ENCODE results near the gene NCK1.
"Not testable (repeated sequence)": the region's sequence is repeated elsewhere in the genome, so short reads cannot be mapped to it uniquely, and the experiment has no call there.

Gene NCK1

GRCh38 chr3:136889947-136890346 lies 27.9 kb downstream of the NCK1 start:
- H3K4me3 ChIP-seq (ENCODE audit: low read depth, low read length), result no peak overlapping the region
- in situ Hi-C loops (cut with HindIII; ENCODE audit: low sequenced_read_pairs), result no loop called here
- no peak for TF ChIP-seq CTCF (IDR thresholded peaks at IDR 0.05; ENCODE audit: low read depth, low read length)
- no peak for DNase-seq (ENCODE audit: low read depth, low spot score)

GRCh38 chr3:136891934-136892855 lies 30.2 kb downstream of the NCK1 start:
- TF ChIP-seq CTCF (IDR thresholded peaks at IDR 0.05; ENCODE audit: low read depth, low read length), result no peak
- no peak overlapping the region for H3K4me3 ChIP-seq (ENCODE audit: low read depth, low read length)
- in situ Hi-C loops (cut with HindIII; ENCODE audit: low sequenced_read_pairs), result no loop called here
- no peak for DNase-seq (ENCODE audit: low read depth, low spot score)

GRCh38 chr3:136893848-136894443 lies 31.9 kb downstream of the NCK1 start:
- peak; percentile 16 for DNase-seq (ENCODE audit: low read depth, low spot score)
- TF ChIP-seq CTCF (IDR thresholded peaks at IDR 0.05; ENCODE audit: low read depth, low read length), result no peak
- H3K4me3 ChIP-seq (ENCODE audit: low read depth, low read length), result no peak overlapping the region
- in situ Hi-C loops (cut with HindIII; ENCODE audit: low sequenced_read_pairs), result no loop called here

GRCh38 chr3:136897171-136897570 lies 35.2 kb downstream of the NCK1 start:
- in situ Hi-C loops (cut with HindIII; ENCODE audit: low sequenced_read_pairs); H3K4me3 ChIP-seq (ENCODE audit: low read depth, low read length); DNase-seq (ENCODE audit: low read depth, low spot score): not testable (repeated sequence)

GRCh38 chr3:136898549-136898948 lies 36.5 kb downstream of the NCK1 start:
- DNase-seq (ENCODE audit: low read depth, low spot score), result no peak
- no peak for TF ChIP-seq CTCF (IDR thresholded peaks at IDR 0.05; ENCODE audit: low read depth, low read length)
- in situ Hi-C loops (cut with HindIII; ENCODE audit: low sequenced_read_pairs), result no loop called here
- H3K4me3 ChIP-seq (ENCODE audit: low read depth, low read length), result no peak overlapping the region

- no peak for DNase-seq (ENCODE audit: low read depth, low spot score)
- in situ Hi-C loops (cut with HindIII; ENCODE audit: low sequenced_read_pairs), result no loop called here
- TF ChIP-seq CTCF (IDR thresholded peaks at IDR 0.05; ENCODE audit: low read depth, low read length), result no peak
- no peak overlapping the region for H3K4me3 ChIP-seq (ENCODE audit: low read depth, low read length)
These were observed 36.9 kb downstream of the NCK1 start for GRCh38 chr3:136898954-136899353.

GRCh38 chr3:136899622-136900158 lies 37.7 kb downstream of the NCK1 start:
- in situ Hi-C loops (cut with HindIII; ENCODE audit: low sequenced_read_pairs), result no loop called here
- H3K4me3 ChIP-seq (ENCODE audit: low read depth, low read length), result no peak overlapping the region
- no peak for TF ChIP-seq CTCF (IDR thresholded peaks at IDR 0.05; ENCODE audit: low read depth, low read length)
- DNase-seq (ENCODE audit: low read depth, low spot score), result peak; percentile 13

- DNase-seq (ENCODE audit: low read depth, low spot score); H3K4me3 ChIP-seq (ENCODE audit: low read depth, low read length); in situ Hi-C loops (cut with HindIII; ENCODE audit: low sequenced_read_pairs): not testable (repeated sequence)
These were observed 38.7 kb downstream of the NCK1 start for GRCh38 chr3:136900694-136901093.
